ENCODE results near the gene MYH10. TPM values are rescaled to one million over a fixed set of nuclear protein-coding genes. Genes with fewer than 3 reads are reported as not detected.

Gene MYH10
- total and polyA plus RNA-seq, 9 of the 15 experiments (the other 6 are each of a cell fraction or from before 2014, with no cell fraction given), result 16.3 to 95.3 (median 39.7) TPM

DNA sequence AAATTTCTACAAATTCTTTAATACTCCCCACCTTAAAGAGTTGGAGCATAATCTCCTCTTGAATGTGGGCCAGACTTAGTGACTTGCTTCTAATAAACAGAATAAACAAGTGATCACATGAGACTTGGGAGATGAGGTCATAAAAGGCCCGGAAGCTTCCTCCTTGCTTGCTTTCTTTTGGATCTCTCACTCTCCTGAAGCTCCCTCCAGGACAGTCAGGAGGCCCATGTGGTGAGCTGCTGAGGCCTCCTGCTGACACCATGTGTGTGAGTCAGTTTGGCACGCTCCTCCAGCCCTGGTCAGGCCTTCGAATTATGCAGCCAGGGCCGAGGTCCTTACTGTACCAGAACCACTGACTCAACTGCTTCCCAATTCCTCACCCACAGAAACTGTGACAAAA, 141.6 kb downstream of the MYH10 start (continued):
- no peak for TF ChIP-seq GATA2 (CRISPR knock-in tag; IDR thresholded peaks at IDR 0.05)
- TF ChIP-seq, protein P1, sequence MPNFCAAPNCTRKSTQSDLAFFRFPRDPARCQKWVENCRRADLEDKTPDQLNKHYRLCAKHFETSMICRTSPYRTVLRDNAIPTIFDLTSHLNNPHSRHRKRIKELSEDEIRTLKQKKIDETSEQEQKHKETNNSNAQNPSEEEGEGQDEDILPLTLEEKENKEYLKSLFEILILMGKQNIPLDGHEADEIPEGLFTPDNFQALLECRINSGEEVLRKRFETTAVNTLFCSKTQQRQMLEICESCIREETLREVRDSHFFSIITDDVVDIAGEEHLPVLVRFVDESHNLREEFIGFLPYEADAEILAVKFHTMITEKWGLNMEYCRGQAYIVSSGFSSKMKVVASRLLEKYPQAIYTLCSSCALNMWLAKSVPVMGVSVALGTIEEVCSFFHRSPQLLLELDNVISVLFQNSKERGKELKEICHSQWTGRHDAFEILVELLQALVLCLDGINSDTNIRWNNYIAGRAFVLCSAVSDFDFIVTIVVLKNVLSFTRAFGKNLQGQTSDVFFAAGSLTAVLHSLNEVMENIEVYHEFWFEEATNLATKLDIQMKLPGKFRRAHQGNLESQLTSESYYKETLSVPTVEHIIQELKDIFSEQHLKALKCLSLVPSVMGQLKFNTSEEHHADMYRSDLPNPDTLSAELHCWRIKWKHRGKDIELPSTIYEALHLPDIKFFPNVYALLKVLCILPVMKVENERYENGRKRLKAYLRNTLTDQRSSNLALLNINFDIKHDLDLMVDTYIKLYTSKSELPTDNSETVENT (CRISPR knock-in tag; IDR thresholded peaks at IDR 0.05), result no peak
- TF ChIP-seq, protein P2, sequence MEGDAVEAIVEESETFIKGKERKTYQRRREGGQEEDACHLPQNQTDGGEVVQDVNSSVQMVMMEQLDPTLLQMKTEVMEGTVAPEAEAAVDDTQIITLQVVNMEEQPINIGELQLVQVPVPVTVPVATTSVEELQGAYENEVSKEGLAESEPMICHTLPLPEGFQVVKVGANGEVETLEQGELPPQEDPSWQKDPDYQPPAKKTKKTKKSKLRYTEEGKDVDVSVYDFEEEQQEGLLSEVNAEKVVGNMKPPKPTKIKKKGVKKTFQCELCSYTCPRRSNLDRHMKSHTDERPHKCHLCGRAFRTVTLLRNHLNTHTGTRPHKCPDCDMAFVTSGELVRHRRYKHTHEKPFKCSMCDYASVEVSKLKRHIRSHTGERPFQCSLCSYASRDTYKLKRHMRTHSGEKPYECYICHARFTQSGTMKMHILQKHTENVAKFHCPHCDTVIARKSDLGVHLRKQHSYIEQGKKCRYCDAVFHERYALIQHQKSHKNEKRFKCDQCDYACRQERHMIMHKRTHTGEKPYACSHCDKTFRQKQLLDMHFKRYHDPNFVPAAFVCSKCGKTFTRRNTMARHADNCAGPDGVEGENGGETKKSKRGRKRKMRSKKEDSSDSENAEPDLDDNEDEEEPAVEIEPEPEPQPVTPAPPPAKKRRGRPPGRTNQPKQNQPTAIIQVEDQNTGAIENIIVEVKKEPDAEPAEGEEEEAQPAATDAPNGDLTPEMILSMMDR (IDR thresholded peaks at IDR 0.05 in 2 of 3, conservative IDR thresholded peaks at IDR 0.05 in 1 of 3; ENCODE audit: insufficient read depth in 2 of 3, low read depth in 1 of 3, low read length in 3 of 3), result peak in 1 of 3 experiments; percentile 5; a peak in 1 of 6 replicates
- TF ChIP-seq CC2D1A (IDR thresholded peaks at IDR 0.05), result no peak
- TF ChIP-seq, protein P3, sequence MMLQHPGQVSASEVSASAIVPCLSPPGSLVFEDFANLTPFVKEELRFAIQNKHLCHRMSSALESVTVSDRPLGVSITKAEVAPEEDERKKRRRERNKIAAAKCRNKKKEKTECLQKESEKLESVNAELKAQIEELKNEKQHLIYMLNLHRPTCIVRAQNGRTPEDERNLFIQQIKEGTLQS (IDR thresholded peaks at IDR 0.05), result 0 out of 2 replicates have a peak, but pooled peaks have one; percentile 12
- TF ChIP-seq, protein P3 (CRISPR knock-in tag; conservative IDR thresholded peaks at IDR 0.05), result no peak
- TF ChIP-seq PTRF (tag; IDR thresholded peaks at IDR 0.05), result no peak

Data from K562 (cell line).